ENCODE results near the gene IKBKE.

DNA sequence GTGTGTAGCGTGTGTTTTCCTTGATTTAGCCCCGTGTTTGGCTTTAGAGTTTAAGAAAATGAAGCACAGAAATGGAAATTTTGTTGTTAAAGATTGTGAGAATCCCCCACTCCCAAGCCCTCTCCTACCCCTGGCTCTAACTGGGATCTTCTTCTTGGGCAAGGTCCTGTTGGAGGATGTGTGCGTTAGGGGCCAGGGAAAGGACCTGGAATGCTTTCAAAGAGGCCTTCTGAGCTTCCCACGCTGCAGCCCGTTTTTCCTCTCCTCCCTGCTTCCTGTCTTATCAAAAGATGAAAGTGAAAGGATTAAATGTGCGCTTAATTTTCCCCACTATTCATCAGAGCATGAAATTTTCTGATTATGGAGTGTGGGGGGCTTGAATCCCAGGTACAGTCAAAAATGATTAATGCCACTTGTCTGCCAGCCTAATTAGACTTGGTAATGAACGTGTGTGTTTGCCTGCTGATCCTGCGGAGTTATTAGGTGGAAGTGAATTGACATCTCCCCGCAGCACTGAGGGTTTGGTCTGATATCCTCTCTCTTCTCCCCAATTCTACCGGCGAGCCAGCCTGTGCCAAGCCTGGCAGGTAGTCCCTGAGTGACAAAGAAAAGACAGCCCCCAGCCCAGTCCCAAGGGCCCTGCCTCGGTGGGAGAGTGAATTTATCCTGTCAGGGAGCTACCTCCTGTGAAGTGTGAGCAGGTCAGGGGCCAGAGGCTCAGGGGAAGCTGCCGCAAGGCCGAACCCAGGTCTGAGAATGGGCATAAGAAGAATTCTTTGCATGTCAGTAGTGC lies 42.0 kb downstream of the IKBKE start:
- TF ChIP-seq, protein P1, sequence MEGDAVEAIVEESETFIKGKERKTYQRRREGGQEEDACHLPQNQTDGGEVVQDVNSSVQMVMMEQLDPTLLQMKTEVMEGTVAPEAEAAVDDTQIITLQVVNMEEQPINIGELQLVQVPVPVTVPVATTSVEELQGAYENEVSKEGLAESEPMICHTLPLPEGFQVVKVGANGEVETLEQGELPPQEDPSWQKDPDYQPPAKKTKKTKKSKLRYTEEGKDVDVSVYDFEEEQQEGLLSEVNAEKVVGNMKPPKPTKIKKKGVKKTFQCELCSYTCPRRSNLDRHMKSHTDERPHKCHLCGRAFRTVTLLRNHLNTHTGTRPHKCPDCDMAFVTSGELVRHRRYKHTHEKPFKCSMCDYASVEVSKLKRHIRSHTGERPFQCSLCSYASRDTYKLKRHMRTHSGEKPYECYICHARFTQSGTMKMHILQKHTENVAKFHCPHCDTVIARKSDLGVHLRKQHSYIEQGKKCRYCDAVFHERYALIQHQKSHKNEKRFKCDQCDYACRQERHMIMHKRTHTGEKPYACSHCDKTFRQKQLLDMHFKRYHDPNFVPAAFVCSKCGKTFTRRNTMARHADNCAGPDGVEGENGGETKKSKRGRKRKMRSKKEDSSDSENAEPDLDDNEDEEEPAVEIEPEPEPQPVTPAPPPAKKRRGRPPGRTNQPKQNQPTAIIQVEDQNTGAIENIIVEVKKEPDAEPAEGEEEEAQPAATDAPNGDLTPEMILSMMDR (IDR thresholded peaks at IDR 0.05), result no peak
- TF ChIP-seq POLR2A (IDR thresholded peaks at IDR 0.05), result no peak
